BE2C (cell line): ENCODE results near the gene ATP2B3.

Experiments used
- DNase-seq: peaks from one replicate; pipeline ENCODE4 v3.0.0-alpha.2; 2020
- H3K27me3 ChIP-seq: fragments of 250-450 bp; sonication (Bioruptor Pico); 2 replicates; pipeline ENCODE4 v1.5.1; 2020; ENCODE audit warnings: mild to moderate bottlenecking
- H3K36me3 ChIP-seq: fragments of 250-450 bp; sonication (Bioruptor Pico); 2 replicates; pipeline ENCODE4 v1.5.1; 2020; ENCODE audit warnings: mild to moderate bottlenecking
- H3K4me1 ChIP-seq: fragments of 250-450 bp; sonication (Bioruptor Pico); 2 replicates; pipeline ENCODE4 v1.5.1; 2020
- H3K4me3 ChIP-seq: 2 replicates; pipeline ENCODE4 v1.5.1; 2011; ENCODE audit warnings: low read depth, low read length
- H3K9me3 ChIP-seq: fragments of 250-450 bp; sonication (Bioruptor Pico); 2 replicates; pipeline ENCODE4 v1.5.1; 2020
- CTCF ChIP-seq: IDR thresholded peaks from 2 replicates; pipeline ENCODE4 v1.5.1; 2012; ENCODE audit warnings: mild to moderate bottlenecking, low read depth, low read length

The ATP2B3 gene

DNA sequence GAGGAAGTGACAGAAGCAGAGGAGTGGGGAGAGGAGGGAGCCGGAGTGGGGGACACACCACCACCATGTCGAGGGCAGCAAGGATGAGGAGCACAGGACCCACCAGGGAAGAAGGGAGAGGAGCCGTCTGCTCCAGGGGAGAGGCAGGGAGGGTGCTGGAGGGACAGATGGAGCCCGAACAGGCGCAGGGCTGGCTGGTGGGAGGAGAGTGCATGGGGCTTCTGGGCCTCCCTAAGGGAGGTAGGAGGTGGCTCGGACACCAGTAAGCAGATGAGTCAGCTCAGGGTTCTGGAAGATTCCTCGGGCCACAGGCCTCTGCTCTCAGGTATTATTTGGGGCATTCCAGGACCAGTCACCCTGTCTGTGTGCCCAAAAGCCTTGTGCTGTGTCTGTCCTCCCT, 29.8 kb downstream of the ATP2B3 start:
- no peak overlapping the region for H3K4me3 ChIP-seq
- no peak for DNase-seq
- H3K4me1 ChIP-seq: no peaks in the 10 kb centered on the region
- no peaks in the 10 kb centered on the region for H3K36me3 ChIP-seq
- H3K9me3 ChIP-seq: no peaks in the 10 kb centered on the region
- TF ChIP-seq CTCF: no peak
- H3K27me3 ChIP-seq: no peaks in the 10 kb centered on the region

- no peaks in the 10 kb centered on the region for H3K9me3 ChIP-seq
- DNase-seq: no peak
- H3K4me3 ChIP-seq: no peak overlapping the region
- H3K4me1 ChIP-seq: no peaks in the 10 kb centered on the region
- H3K27me3 ChIP-seq: no peaks in the 10 kb centered on the region
- no peak for TF ChIP-seq CTCF
- no peaks in the 10 kb centered on the region for H3K36me3 ChIP-seq
Observed at GRCh38 chrX:153549231-153549630, 31.8 kb downstream of the ATP2B3 start.

- Histone ChIP-seq H3K4me1 (no peaks in the 10 kb centered on the region), H3K9me3 (no peaks in the 10 kb centered on the region), H3K36me3 (no peaks in the 10 kb centered on the region), H3K27me3 (no peaks in the 10 kb centered on the region), H3K4me3 (no peak overlapping the region)
- no peak for DNase-seq
- TF ChIP-seq CTCF: peak; percentile 19
Observed at GRCh38 chrX:153549807-153550206, 32.4 kb downstream of the ATP2B3 start.

GRCh38 chrX:153551135-153551534, 33.7 kb downstream of the ATP2B3 start:
- H3K36me3 ChIP-seq: no peaks in the 10 kb centered on the region
- H3K27me3 ChIP-seq: no peaks in the 10 kb centered on the region
- H3K4me1 ChIP-seq: no peaks in the 10 kb centered on the region
- H3K9me3 ChIP-seq: no peaks in the 10 kb centered on the region
- TF ChIP-seq CTCF: no peak
- DNase-seq: no peak
- no peak overlapping the region for H3K4me3 ChIP-seq

DNA sequence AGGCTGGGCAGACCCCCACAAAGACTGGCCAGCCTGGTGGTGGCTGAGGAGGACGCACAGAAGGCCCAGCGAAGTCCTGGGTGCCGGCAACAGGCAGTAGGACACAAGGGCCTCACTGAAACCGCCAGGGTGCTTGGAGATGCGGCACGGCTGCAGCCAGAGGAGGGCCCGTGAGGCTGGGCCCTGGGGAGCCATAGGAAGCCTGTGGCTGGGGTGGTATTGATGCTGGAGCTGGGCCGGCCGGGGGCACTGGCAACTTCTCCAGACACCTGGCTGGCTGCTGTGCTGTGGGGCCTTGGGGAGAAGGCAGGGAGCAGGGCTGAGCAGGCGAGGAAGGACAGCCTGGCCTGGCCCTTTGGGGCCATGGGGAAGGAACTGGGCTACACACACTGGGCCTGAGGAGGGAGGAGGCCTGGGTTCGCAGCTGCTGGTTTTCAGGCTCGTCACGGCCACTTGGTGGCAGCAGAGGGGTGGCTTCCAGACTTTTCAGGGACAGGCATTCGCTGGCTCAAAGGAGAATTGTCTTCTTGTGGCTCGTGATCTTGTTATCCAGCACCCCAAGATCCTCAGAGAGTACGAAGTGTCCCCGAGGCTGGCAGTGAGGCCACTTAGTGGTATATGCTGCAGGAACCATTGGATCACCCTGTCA, 37.2 kb downstream of the ATP2B3 start:
- no peaks in the 10 kb centered on the region for H3K9me3 ChIP-seq
- peak; percentile 74 for DNase-seq
- no peaks in the 10 kb centered on the region for H3K36me3 ChIP-seq
- no peaks in the 10 kb centered on the region for H3K4me1 ChIP-seq
- no peaks in the 10 kb centered on the region for H3K27me3 ChIP-seq
- TF ChIP-seq CTCF: peak; percentile 70
- no peak overlapping the region for H3K4me3 ChIP-seq

GRCh38 chrX:153556767-153557166, 39.3 kb downstream of the ATP2B3 start:
- Histone ChIP-seq H3K36me3 (no peaks in the 10 kb centered on the region), H3K9me3 (no peaks in the 10 kb centered on the region), H3K4me1 (no peaks in the 10 kb centered on the region), H3K27me3 (no peaks in the 10 kb centered on the region), H3K4me3 (no peak overlapping the region)
- no peak for TF ChIP-seq CTCF
- no peak for DNase-seq
